GM11168 (cell line): ENCODE results near the gene CLASP1.

Experiments
- in situ Hi-C: fragments of 300-500 bp; cut with MboI; formaldehyde crosslinking; loops from one replicate; pipeline ENCODE4 v1.12.0; 2022; ENCODE audit warnings: low sequenced_read_pairs; ENCODE audit not compliant: unreplicated experiment

Gene CLASP1

DNA sequence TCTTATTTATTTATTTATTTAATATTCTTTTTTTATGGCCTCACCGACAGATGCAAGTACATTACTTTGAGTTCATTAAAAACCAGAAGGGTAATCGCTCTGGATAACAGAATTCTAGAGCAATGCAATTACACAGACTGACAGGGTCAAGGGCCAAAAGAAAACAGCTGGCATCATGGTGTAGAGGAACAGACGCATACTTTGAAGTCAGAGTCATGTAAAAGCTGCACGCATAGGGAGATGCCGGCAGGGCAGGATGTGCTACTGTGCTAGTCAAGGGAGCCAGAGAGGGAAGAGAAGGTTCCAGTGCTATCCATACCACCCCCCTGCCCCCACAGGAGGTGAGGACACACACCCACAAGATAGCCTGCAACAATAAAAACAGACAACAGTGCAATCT lies 249.1 kb downstream of the CLASP1 start:
- in situ Hi-C loops = no loop called here

DNA sequence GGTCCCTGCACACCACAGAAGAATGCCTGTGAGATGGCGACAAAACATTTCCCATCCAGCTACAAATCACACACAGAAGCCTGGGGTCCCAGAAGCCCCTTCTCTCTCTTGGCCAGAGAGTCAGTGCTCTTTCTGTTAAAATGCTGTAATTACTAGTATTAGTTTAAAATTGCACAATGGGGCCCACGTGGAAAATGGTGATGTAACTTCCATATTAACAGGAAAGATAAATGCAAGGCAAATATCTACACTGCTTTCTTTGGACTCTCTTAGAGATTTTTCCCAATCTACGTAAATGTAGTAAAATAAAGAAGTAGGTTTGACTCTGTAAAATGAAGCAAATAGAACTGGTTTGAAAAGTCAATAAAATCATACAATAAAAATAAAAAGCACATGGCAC lies 250.4 kb downstream of the CLASP1 start:
- in situ Hi-C loops = loop anchor here (25.0 kb wide), 1 partner anchor 313 kb away; no protein-coding TSS in a partner anchor

DNA sequence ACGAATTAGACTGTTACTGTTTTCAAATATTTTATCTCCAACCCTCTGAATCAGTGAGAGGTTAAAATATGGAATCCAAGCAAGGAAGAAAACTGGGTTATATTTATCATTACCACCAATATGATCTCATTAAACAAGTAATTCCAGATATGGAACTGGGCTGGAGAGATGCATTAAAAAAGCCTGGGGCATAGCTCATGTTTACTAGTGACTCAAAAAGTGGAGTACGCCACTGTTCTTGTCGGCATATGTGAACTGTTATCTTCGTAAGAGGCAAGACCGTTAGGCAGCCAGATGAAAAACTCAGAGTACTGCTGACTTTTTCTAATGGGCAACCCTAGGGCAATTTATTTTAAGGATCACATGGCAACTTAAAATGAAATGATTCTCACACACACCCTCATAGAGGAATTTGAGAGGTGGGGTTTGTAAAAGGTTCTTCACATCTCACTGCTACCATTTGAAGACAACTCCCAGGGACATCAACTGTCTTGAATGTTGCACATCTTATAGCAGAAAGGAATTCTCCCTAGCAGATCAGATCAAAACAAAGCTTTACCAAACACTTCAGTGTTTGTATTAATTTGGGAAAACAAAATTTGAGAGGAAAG lies 259.1 kb downstream of the CLASP1 start:
- in situ Hi-C loops = loop anchor here (25.0 kb wide), 1 partner anchor 322 kb away; no protein-coding TSS in a partner anchor

DNA sequence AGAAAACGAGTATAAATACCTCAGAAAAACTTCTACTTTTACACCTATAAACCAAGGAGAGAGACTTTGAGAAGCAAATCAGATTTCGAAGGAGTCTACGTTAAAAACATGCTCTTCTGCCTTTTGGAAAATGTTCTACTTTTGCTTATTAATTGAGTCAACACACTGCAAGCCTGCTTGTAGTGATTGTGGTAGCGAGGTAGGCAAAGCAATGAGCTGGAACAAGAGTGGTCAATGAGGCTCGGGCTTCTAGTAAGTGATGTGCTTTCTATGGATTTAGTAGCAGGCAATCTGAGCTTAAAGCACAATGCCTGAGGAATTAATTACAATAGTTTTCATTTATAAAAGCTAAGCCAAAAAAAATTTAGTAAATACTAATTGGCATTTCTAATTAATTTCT lies 260.9 kb downstream of the CLASP1 start:
- in situ Hi-C loops = loop anchor here (25.0 kb wide), 1 partner anchor 324 kb away; no protein-coding TSS in a partner anchor

DNA sequence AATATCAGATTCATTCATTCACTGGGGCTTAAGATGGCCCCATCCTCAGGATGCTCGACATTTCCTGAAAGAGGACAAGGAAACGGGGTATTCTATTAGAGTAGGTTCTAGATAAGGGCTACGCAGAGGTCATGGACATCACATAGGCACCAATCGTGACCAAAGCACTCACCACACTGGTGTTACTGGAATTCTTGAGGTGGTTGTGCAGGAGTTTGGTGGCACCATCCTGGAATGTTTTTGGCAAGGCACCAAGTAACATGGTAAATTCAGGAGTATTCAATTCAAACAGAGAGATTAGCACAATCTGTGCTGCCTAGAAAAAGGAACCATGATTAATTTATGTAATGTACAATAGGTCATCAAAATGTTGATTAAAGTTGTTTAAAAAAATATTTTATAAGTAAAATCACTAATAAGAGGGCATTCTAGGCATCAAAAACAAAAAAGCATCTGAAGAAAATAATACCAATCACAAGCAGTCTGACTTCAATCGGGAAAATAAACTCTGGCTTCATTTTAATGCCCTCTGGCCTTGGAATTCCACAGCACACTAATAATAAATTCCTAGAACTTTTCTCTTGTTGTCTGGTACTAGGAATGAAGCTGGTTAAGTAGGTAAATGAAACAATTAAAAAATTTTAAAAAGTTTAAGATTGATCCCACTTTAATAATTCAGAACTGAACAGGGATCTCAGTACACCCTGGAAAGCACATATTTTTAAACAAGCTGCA lies 261.5 kb downstream of the CLASP1 start:
- in situ Hi-C loops = loop anchor here (25.0 kb wide), 1 partner anchor 325 kb away; no protein-coding TSS in a partner anchor

DNA sequence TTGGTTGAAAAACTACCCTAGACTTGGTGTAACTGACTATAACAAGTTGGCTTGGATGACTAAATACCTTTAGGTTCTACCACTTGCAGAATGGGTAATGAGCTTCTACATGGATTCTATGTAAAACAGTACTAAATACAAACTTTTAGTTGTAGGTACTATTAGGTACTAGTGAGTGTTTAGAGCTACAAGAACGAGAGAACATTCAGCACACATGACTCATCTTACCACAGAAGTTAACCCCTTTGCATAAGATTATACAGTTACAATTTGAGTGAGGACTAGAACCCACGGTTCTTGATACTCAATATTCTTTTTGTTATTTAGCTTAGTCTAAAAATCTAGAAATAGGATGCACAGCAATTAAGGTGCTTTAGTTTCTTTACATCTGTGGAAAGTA lies 262.6 kb downstream of the CLASP1 start:
- in situ Hi-C loops = loop anchor here (25.0 kb wide), 1 partner anchor 326 kb away; no protein-coding TSS in a partner anchor

DNA sequence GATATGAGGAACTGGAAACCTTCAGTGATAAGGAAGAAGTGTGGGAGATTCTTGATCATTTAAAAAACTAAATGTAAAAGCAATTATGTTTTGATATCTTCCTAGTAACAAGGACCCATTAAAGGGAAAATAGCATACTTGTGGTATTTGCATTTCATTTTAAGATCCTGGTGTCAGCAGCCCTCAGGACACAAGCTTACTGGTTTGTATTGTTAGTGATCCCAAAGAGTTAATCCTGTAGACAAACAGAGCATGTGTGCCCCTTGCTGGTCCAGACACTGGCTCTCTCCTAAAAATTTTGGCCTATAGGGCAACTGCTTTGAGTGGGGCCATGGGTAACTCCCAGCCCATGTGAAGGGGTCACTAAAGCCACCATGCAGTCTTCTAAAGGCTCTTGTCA lies 263.2 kb downstream of the CLASP1 start:
- in situ Hi-C loops = loop anchor here (25.0 kb wide), 1 partner anchor 326 kb away; no protein-coding TSS in a partner anchor

DNA sequence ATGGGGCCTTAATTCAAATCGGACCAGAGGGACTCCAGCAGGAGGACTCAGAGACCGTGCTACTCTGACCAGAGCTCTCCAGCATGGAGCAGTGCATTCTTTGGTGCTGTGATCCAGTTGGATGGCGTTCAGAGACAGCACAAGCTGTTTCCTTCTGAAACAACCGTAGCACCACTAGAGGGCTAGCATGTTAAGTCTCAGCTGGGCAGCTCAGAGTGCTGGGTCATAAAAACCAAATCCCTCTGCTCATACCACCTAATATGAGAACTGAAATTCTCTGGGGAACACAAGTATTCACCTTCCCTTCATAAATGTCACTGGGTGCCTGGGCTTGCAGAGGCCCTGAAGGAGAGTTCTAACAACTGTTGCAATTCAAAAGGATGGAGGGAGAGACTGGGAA lies 266.5 kb downstream of the CLASP1 start:
- in situ Hi-C loops = loop anchor here (25.0 kb wide), 1 partner anchor 330 kb away; no protein-coding TSS in a partner anchor

DNA sequence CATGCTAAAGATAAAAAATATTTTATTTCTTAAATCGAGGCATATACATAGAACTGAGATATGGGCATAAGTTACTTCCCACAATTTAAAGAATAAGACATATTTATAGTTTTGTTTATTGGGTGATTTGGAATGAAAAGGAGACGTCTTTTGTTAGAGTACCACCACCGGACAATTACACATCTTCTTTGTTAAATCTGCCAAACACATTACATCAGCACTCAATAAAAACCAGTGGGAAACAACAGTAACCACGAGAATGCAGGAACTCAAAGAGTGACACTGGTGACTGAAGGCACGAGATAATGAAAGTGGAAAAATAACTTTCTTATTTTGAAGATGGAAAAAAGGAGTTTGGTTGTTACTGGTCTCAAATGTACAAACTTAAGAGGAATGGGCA lies 271.6 kb downstream of the CLASP1 start:
- in situ Hi-C loops = loop anchor here (25.0 kb wide), 1 partner anchor 335 kb away; no protein-coding TSS in a partner anchor

DNA sequence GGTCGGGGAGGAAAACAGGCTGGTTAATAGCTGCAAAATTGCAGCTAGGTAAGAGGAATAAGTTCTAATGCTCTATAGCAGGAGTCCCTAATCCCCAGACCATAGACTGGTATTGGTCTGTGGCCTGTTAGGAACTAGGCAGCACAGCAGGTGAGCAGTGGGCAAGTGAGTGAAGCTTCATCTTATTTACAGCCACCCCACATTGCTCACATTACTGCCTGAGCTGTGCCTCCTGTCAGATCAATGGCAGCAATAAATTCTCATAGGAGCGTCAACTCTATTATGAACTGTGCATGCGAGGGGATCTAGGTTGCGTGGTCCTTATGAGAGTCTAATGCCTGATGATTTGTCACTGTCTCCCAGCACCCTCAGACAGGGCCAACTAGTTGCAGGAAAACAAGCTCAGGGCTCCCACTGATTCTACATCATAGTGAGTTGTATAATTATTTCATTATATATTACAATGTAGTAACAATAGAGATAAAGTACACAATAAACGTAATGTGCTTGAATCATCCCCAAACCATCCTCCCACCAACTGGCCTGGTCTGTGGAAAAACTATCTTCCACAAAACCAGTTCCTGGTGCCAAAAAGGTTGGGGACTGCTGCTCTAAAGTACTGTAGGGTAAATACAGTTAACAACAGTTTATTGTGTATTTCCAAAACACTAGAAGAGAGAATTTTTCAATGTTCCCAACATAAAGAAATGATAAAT lies 272.6 kb downstream of the CLASP1 start:
- in situ Hi-C loops = loop anchor here (25.0 kb wide), 1 partner anchor 336 kb away; no protein-coding TSS in a partner anchor

DNA sequence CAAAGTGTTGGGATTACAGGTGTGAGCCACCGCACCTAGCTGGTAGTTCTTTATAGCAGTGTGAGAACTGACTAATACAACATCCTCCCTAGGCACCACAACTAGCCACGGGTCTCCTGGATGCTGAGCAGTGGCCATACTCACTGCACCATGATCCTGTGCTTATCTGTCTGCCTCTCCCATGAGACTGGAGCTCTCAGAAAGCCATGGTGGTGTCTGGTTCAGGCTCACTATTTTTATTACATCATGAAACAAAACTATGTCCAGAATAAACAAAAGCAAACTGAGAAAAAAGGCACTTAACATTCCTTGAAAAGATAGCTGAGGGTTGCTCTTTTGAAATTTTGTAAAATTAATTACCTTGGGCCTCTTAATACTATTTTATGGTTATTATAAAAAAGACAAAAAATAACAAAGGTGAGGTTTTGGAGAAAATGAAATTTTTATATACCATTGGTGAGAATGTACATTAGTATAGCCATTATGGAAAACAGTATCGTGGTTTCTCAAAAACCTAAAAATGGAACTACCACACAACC lies 273.6 kb downstream of the CLASP1 start:
- in situ Hi-C loops = loop anchor here (25.0 kb wide), 1 partner anchor 337 kb away; no protein-coding TSS in a partner anchor

DNA sequence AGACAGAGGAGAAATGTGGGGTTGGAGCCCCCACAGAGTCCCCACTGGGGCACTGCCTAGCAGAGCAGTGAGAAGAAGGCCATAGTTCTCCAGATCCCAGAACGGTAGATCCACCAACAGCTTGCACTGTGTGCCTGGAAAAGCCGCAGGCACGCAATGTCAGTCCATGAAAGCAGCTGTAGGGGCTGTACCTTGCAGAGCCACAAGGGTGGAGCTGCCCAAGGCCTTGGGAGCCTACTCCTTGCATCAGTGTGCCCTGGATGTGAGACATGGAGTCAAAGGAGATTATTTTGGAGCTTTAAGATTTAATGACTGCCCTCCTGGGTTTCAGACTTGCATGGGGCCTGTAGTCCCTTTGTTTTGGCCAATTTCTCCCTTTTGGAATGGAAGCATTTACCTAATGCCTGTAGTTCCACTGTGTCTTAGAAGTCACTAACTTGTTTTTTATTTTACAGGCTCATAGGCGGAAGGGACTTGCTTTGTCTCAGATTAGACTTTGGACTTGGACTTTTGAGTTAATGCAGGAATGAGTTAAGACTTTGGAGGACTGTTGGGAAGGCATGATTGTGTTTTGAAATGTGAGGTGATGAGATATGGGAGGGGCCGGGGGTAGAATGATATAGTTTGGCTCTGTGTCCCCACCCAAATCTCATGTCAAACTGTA lies 274.7 kb downstream of the CLASP1 start:
- in situ Hi-C loops = loop anchor here (25.0 kb wide), 1 partner anchor 338 kb away; no protein-coding TSS in a partner anchor

DNA sequence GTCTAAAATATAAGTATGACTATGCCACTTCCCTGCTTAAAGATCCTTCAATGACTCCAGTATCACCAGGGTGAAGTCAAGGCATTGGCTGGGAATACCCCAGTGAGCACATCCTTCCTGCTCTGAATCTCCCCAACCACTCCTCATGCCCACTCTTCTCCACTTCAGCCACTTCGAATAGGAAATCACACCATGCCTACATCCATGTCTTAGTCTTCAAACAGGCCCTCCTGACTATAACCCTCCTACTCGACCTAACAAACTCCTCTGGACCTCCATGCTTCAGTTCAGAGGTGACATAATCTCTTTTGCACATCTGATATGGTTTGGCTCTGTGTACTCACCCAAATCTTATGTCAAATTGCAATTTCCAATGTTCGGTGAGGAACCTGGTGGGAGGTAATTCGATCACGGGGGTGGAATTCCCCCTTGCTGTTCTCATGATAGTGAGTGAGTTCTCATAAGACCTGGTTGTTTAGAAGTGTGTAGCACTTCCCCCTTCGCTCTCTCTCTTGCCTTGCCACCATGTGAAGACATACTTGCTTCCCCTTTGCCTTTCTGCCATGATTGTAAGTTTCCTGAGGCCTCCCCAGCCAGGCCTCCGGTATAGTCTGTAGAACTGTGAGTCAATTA lies 276.4 kb downstream of the CLASP1 start:
- in situ Hi-C loops = no loop called here

DNA sequence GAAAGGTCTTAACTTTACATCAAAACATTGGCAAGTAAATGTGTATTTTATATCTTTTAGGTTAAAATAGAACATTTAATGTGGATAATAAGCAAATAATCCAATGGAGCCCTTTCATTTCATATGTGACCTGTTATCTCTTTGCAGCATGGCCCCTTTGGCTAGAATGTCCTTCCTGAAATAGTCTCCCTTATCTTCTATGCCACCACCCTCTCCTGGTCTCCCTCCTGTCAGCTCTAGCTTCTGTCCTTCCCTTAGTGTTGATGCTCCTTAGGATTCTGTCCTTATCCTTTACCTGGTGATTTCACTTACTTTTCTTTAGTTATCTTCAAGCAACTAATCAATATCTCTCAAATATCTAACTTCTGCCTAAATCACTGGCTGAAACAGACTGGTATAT lies 277.2 kb downstream of the CLASP1 start:
- in situ Hi-C loops = no loop called here

DNA sequence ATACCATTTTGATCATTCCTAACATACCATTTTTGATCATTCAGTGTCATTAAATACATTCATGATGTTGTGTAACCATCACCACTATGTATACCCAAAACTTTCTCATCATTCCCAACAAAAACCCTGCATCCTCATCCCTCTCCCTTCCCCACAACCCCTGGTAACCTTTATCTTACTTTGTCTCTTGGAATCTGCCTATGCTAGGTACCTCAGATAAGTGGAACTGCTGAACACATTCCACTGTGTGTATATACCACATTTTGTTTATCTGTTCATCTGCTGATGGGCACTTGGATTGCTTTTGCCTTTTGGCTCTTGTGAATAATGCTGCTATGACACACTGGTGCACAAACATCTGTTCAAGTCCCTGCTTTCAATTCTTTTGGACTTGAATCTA lies 280.4 kb downstream of the CLASP1 start:
- in situ Hi-C loops = no loop called here

DNA sequence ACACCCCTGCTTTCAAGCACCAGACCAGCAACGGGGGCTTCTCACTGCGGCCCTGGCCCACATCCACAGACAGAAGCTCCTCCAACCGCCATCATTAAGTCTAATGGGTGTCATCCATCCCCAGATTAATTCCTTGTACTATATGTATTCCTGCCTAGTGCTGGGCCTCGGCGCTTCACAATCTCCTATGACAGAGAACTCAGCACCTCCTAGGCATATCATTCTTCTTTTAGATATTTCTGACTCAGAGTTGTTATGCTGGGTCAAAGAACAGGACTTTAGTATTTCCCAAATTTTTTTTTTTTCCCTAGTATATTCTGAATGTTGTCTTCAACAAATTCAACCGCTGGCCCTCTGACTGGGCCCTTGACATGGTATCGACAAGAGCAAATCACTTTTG lies 281.1 kb downstream of the CLASP1 start:
- in situ Hi-C loops = no loop called here

DNA sequence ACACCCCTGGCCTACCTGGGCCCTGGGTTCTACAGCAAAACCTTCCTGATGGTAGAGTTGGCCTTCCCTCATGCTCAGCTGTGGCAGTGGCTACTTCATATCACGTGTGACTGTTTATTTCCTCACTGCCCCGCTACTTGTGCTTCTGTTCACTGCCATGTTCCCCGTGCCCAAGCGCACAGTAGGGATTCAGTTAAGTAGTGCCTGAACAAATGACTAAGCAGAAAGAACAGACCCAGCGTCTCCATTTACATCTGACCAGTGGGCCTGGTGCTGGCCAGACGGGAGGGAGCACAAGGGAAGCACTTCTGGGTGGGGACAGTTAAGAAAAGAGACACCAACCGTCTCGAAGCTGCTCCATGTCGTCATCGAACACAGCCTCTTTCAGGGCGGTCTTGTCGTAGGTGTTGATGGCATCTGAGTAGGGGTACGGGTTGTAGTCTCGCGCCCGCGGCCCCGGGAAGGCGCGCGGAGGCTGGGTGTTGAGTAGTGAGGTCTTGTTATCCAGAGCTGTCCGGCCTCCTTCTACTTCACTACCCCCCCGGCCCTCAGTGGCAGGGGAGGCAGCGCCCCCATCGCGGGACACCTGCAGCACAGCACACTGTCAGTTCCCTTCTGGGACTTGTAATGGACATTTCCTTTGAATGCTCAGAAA lies 281.9 kb downstream of the CLASP1 start:
- in situ Hi-C loops = no loop called here

DNA sequence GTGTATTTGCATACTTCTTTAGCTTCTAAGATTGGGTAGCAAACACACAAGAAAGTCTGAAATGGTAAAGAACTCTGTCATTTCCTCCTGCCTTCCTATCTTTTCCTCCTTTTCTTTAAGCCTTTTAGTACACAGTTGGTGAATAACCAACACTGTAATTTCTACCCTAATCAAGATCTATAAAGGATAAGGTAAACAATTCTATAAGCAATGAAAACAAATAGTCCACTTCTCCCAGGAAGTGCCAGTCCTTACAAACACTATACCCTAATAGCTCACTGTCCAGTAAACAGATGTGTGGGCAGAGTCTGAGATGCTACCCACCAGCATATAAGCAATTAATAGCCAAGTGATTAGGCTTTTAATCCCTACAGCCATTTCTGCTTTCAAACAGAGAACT lies 283.2 kb downstream of the CLASP1 start:
- in situ Hi-C loops = no loop called here

DNA sequence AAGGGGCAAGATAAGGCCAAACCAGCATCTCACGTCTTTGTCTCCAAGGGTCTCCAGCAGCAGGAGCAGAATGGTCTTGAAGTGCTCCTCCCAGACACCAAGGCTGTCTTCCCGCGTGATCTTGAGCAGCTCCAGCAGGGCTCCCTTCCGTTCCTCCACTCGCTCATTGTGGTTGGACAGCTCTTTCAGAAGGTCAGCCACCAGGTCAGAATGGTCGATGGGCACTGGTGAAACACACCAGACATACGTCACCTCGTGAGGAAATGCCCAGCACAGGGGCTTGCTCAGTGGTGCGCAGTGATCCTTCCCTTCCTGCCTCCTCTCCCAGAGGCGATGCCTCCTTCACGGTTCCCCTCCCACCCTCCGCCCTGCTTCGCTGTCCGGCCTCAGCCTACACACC lies 284.2 kb downstream of the CLASP1 start:
- in situ Hi-C loops = no loop called here
